ENCODE results near the gene RPS24.

Gene RPS24

GRCh38 chr10:78035933-78036583, 2.4 kb downstream of the RPS24 start:
- peak overlapping the region; percentile 12 for H3K4me3 ChIP-seq (ENCODE audit: low read depth, low read length)
- TF ChIP-seq CTCF (IDR thresholded peaks at IDR 0.05; ENCODE audit: borderline replicate concordance, insufficient read depth, low read depth, low read length), result no peak

- no peak overlapping the region for H3K4me3 ChIP-seq (ENCODE audit: low read depth, low read length)
- TF ChIP-seq CTCF (IDR thresholded peaks at IDR 0.05; ENCODE audit: borderline replicate concordance, insufficient read depth, low read depth, low read length), result no peak
These were observed 4.4 kb downstream of the RPS24 start for GRCh38 chr10:78038105-78038504.

GRCh38 chr10:78038791-78039547, 5.3 kb downstream of the RPS24 start:
- no peak overlapping the region for H3K4me3 ChIP-seq (ENCODE audit: low read depth, low read length)
- no peak for TF ChIP-seq CTCF (IDR thresholded peaks at IDR 0.05; ENCODE audit: borderline replicate concordance, insufficient read depth, low read depth, low read length)

GRCh38 chr10:78039743-78040142, 6.1 kb downstream of the RPS24 start:
- no peak overlapping the region for H3K4me3 ChIP-seq (ENCODE audit: low read depth, low read length)
- no peak for TF ChIP-seq CTCF (IDR thresholded peaks at IDR 0.05; ENCODE audit: borderline replicate concordance, insufficient read depth, low read depth, low read length)

- TF ChIP-seq CTCF (IDR thresholded peaks at IDR 0.05; ENCODE audit: borderline replicate concordance, insufficient read depth, low read depth, low read length), result no peak
- no peak overlapping the region for H3K4me3 ChIP-seq (ENCODE audit: low read depth, low read length)
These were observed 7.8 kb downstream of the RPS24 start for GRCh38 chr10:78041170-78042057.

- H3K4me3 ChIP-seq (ENCODE audit: low read depth, low read length), result no peak overlapping the region
- TF ChIP-seq CTCF (IDR thresholded peaks at IDR 0.05; ENCODE audit: borderline replicate concordance, insufficient read depth, low read depth, low read length), result no peak
These were observed 8.5 kb downstream of the RPS24 start for GRCh38 chr10:78042058-78042751.
